Astrocyte of the spinal cord (primary cell): ENCODE data around the gene CNKSR2.

Source experiments
- DNase-seq: peaks from one replicate; pipeline ENCODE4 v3.0.0; 2011; ENCODE audit warnings: low read depth, low spot score
- H3K4me3 ChIP-seq: 2 replicates; pipeline ENCODE4 v1.5.1; 2011; ENCODE audit warnings: low read depth, mild to moderate bottlenecking, low read length, moderate library complexity
- CTCF ChIP-seq: IDR thresholded peaks from 2 replicates; pipeline ENCODE4 v1.5.1; 2012; ENCODE audit warnings: low read depth, mild to moderate bottlenecking, low read length, inconsistent platforms
- in situ Hi-C: cut with HindIII; loops from 2 replicates; pipeline ENCODE4 v1.10.0; 2017; ENCODE audit warnings: low sequenced_read_pairs

CNKSR2 gene

GRCh38 chrX:21559417-21559816 lies 185.2 kb downstream of the CNKSR2 start:
- H3K4me3 ChIP-seq, result no peak overlapping the region
- TF ChIP-seq CTCF, result no peak
- in situ Hi-C loops, result no loop called here
- DNase-seq, result no peak

GRCh38 chrX:21565025-21565424 lies 190.8 kb downstream of the CNKSR2 start:
- TF ChIP-seq CTCF, result no peak
- H3K4me3 ChIP-seq, result no peak overlapping the region
- in situ Hi-C loops, result no loop called here
- DNase-seq, result no peak

GRCh38 chrX:21574793-21575192 lies 200.6 kb downstream of the CNKSR2 start:
- DNase-seq, result no peak
- no peak overlapping the region for H3K4me3 ChIP-seq
- in situ Hi-C loops, result no loop called here
- TF ChIP-seq CTCF, result no peak

GRCh38 chrX:21581479-21581878 lies 207.3 kb downstream of the CNKSR2 start:
- no peak for TF ChIP-seq CTCF

GRCh38 chrX:21586001-21586400 lies 211.8 kb downstream of the CNKSR2 start:
- no peak for DNase-seq
- in situ Hi-C loops, result no loop called here
- no peak overlapping the region for H3K4me3 ChIP-seq
- TF ChIP-seq CTCF, result no peak

More at GRCh38 chrX:21581479-21581878, 207.3 kb downstream of the CNKSR2 start:
- no peak for DNase-seq
- in situ Hi-C loops, result no loop called here
- no peak overlapping the region for H3K4me3 ChIP-seq

GRCh38 chrX:21590012-21590776 lies 216.0 kb downstream of the CNKSR2 start:
- no peak for TF ChIP-seq CTCF
- DNase-seq, result no peak
- in situ Hi-C loops, result no loop called here
- H3K4me3 ChIP-seq, result no peak overlapping the region

- TF ChIP-seq CTCF, result no peak
- in situ Hi-C loops, result no loop called here
- no peak overlapping the region for H3K4me3 ChIP-seq
- DNase-seq, result no peak
These were observed 231.8 kb downstream of the CNKSR2 start for GRCh38 chrX:21606002-21606401.
